PC-9 (cell line): Measurements from ENCODE around the gene ARHGEF3.

Source experiments
- CTCF ChIP-seq: fragments of 200-600 bp; sonication (generic); conservative IDR thresholded peaks from 2 replicates; pipeline ENCODE4 v1.6.1; 2017; ENCODE audit warnings: mixed run types, antibody characterized with exemption, mild to moderate bottlenecking, moderate library complexity
- EZH2 ChIP-seq: fragments of 200-600 bp; sonication (generic); IDR thresholded peaks from 2 replicates; pipeline ENCODE4 v1.8.0; 2017; ENCODE audit warnings: antibody characterized with exemption, low read depth

- TF ChIP-seq CTCF: no peak
- TF ChIP-seq EZH2: no peak
These were observed 62.7 kb downstream of the ARHGEF3 start for GRCh38 chr3:56739036-56739435.
